Cardiac fibroblast (primary cell): ENCODE measurements around the gene HES1.

Experiments
- DNase-seq, 2 donors: peaks; one replicate each; pipeline versions ENCODE4 v3.0.0 to v3.0.0-alpha.2; 2010; ENCODE audit warnings: low read depth in 2 of 2
- H3K4me3 ChIP-seq, 2 donors: replicated peaks in 1 of 2; 1 replicate in 1 of 2; 2 replicates in 1 of 2; pipeline ENCODE4 v1.5.1; 2011; ENCODE audit warnings: low read depth in 2 of 2, low read length in 2 of 2, mild to moderate bottlenecking in 2 of 2, moderate library complexity in 1 of 2
- CTCF ChIP-seq: IDR thresholded peaks from one replicate; pipeline ENCODE4 v1.5.1; 2011; ENCODE audit warnings: low read depth, mild to moderate bottlenecking, low read length, inconsistent platforms

Gene HES1

GRCh38 chr3:194110483-194110882 lies 25.5 kb upstream of the HES1 start:
- no peak for DNase-seq
- no peak overlapping the region for H3K4me3 ChIP-seq
- no peak for TF ChIP-seq CTCF

- TF ChIP-seq CTCF = no peak
- no peak overlapping the region for H3K4me3 ChIP-seq
- DNase-seq = no peak
Measured at GRCh38 chr3:194111336-194111735, 24.6 kb upstream of the HES1 start.

- H3K4me3 ChIP-seq = no peak overlapping the region
- no peak for TF ChIP-seq CTCF
- DNase-seq = no peak
Measured at GRCh38 chr3:194112120-194113106, 23.5 kb upstream of the HES1 start.

- TF ChIP-seq CTCF = no peak
- no peak for DNase-seq
- no peak overlapping the region for H3K4me3 ChIP-seq
Measured at GRCh38 chr3:194114123-194114522, 21.8 kb upstream of the HES1 start.

GRCh38 chr3:194117104-194117845 lies 18.7 kb upstream of the HES1 start:
- DNase-seq = no peak
- no peak overlapping the region for H3K4me3 ChIP-seq
- no peak for TF ChIP-seq CTCF

GRCh38 chr3:194118920-194119319 lies 17.0 kb upstream of the HES1 start:
- DNase-seq = no peak
- H3K4me3 ChIP-seq = no peak overlapping the region
- no peak for TF ChIP-seq CTCF
